Progenitor cell of endocrine pancreas (in vitro differentiated cells): ENCODE results near the gene PARN. TPM values are rescaled to one million over a fixed set of nuclear protein-coding genes. Genes with fewer than 3 reads are reported as not detected.
"Not testable (repeated sequence)": the region's sequence is repeated elsewhere in the genome, so short reads cannot be mapped to it uniquely, and the experiment has no call there.

Experiments used
- DNase-seq: peaks from one replicate; pipeline ENCODE4 v3.0.0; 2021; ENCODE audit warnings: low spot score; ENCODE audit not compliant: unreplicated experiment
- H3K27ac Mint-ChIP-seq: 2 replicates; pipeline ENCODE4 v1.8.0; 2021; ENCODE audit warnings: mild to moderate bottlenecking, moderate library complexity, mixed read lengths
- H3K27me3 Mint-ChIP-seq: 2 replicates; pipeline ENCODE4 v1.8.0; 2021; ENCODE audit warnings: mixed read lengths
- H3K36me3 Mint-ChIP-seq: 2 replicates; pipeline ENCODE4 v1.8.0; 2022; ENCODE audit warnings: mixed read lengths; ENCODE audit not compliant: insufficient read depth
- H3K4me1 Mint-ChIP-seq: 2 replicates; pipeline ENCODE4 v1.8.0; 2021; ENCODE audit warnings: low read depth, mixed read lengths
- H3K4me3 Mint-ChIP-seq: 2 replicates; pipeline ENCODE4 v1.8.0; 2021; ENCODE audit warnings: low read depth, mild to moderate bottlenecking, moderate library complexity, mixed read lengths
- H3K9me3 Mint-ChIP-seq: 2 replicates; pipeline ENCODE4 v1.8.0; 2021; ENCODE audit warnings: low read depth, mixed read lengths
- CTCF ChIP-seq: fragments of 200-600 bp; sonication (generic); IDR thresholded peaks from one replicate; pipeline ENCODE4 v1.5.0; 2021; ENCODE audit warnings: antibody characterized with exemption, mild to moderate bottlenecking; ENCODE audit not compliant: unreplicated experiment
- total RNA-seq: library from RNA; stranded (reverse); gene quantifications from 2 replicates; pipeline ENCODE4 v1.2.1, GENCODE V29; 2021

PARN gene
- total RNA-seq, 1 donor from 2014 or later, result 31.4 TPM

DNA sequence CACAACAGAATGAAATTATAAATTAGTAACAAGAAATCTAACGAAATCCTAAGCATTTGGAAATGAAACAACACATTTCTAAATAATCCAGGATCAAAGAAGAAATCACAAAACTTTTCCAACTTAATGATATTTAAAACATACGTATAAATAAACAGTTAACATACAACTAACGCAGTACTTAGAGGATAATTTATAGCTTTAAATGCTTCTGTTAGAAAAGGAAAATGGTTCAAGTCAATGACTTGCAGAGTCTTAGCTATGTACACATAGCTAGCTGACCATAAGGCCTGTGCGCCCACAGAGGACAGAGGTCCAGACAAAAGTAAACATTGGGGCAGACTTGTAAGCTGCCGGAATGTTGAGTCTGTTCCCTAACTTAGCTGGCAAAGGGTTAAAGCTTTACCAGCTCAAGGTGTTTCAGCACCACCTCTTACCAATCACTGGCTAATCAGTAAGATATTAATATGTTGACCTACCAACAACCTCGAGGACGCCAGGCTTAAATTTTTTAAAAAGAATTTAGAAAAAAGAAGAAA, 84.6 kb downstream of the PARN start:
- no peaks in the 10 kb centered on the region for H3K27me3 Mint-ChIP-seq
- no peak for DNase-seq
- H3K4me3 Mint-ChIP-seq, result no peak overlapping the region
- peaks cover 26% of the 10 kb centered on the region for H3K4me1 Mint-ChIP-seq
- H3K9me3 Mint-ChIP-seq, result peaks cover 11% of the 10 kb centered on the region
- H3K36me3 Mint-ChIP-seq, result peaks cover 26% of the 10 kb centered on the region
- no peak for TF ChIP-seq CTCF
- no peak overlapping the region for H3K27ac Mint-ChIP-seq

GRCh38 chr16:14544846-14545245, 85.2 kb downstream of the PARN start:
- not testable (repeated sequence) for H3K4me3 Mint-ChIP-seq, H3K27ac Mint-ChIP-seq, DNase-seq, H3K27me3 Mint-ChIP-seq
- Mint-ChIP-seq H3K9me3 (peaks cover 11% of the 10 kb centered on the region), H3K36me3 (peaks cover 26% of the 10 kb centered on the region), H3K4me1 (peaks cover 21% of the 10 kb centered on the region)

- no peaks in the 10 kb centered on the region for H3K4me1 Mint-ChIP-seq
- no peak overlapping the region for H3K27ac Mint-ChIP-seq
- no peak overlapping the region for H3K4me3 Mint-ChIP-seq
- H3K36me3 Mint-ChIP-seq, result peaks cover 30% of the 10 kb centered on the region
- no peak for TF ChIP-seq CTCF
- H3K27me3 Mint-ChIP-seq, result no peaks in the 10 kb centered on the region
- DNase-seq, result no peak
- peaks cover 11% of the 10 kb centered on the region for H3K9me3 Mint-ChIP-seq
Measured at GRCh38 chr16:14539631-14540030, 90.4 kb downstream of the PARN start.

GRCh38 chr16:14539156-14539555, 90.9 kb downstream of the PARN start:
- Mint-ChIP-seq H3K4me1 (no peaks in the 10 kb centered on the region), H3K4me3 (no peak overlapping the region), H3K27me3 (no peaks in the 10 kb centered on the region), H3K36me3 (peaks cover 31% of the 10 kb centered on the region), H3K9me3 (peaks cover 11% of the 10 kb centered on the region), H3K27ac (no peak overlapping the region)
- DNase-seq, result no peak
- no peak for TF ChIP-seq CTCF

DNA sequence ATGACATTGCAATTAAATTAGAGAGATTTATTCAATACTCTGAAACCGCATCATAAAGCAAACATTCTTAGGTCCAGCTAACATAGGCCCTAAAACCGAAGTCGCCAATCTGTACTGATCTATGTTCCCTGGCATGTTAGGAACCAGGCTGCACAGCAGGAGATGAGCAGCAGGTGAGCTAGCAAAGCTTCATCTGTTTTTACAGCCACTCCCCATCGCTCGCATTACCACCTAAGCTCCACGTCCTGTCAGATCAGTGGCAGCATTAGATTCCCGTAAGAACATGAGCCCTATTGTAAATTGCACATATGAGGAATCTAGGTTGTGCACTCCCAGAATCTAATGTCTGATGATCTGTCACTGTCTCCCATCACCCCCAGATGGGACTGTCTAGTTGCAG, 91.5 kb downstream of the PARN start:
- Mint-ChIP-seq H3K36me3 (peaks cover 29% of the 10 kb centered on the region), H3K27me3 (no peaks in the 10 kb centered on the region), H3K27ac (no peak overlapping the region), H3K4me3 (no peak overlapping the region), H3K4me1 (no peaks in the 10 kb centered on the region), H3K9me3 (peaks cover 12% of the 10 kb centered on the region)
- no peak for TF ChIP-seq CTCF
- DNase-seq, result no peak

DNA sequence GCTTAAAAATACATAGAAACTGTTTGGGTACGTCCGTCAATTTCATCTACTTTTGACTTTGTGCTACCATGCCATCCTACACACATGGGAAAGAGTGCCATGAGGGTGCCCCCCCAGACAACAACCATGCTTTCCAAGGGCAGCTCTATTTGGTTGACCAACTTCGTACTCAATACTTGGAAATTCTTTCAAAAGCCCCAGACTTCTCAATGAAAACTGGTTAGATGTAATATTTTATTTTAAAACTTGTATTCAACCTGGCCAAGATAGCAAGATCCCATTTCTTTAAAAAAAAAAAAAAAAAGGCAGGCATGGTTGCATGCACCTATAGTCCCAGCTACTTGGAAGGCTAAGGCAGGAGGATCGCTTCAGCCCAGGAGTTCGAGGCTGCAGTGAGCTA, 98.4 kb downstream of the PARN start:
- no peak overlapping the region for H3K4me3 Mint-ChIP-seq
- no peaks in the 10 kb centered on the region for H3K27me3 Mint-ChIP-seq
- DNase-seq, result no peak
- H3K4me1 Mint-ChIP-seq, result peaks cover 23% of the 10 kb centered on the region
- peaks cover 4% of the 10 kb centered on the region for H3K9me3 Mint-ChIP-seq
- TF ChIP-seq CTCF, result no peak
- peaks cover 10% of the 10 kb centered on the region for H3K36me3 Mint-ChIP-seq
- no peak overlapping the region for H3K27ac Mint-ChIP-seq
